ENCODE results near the gene CORO2A.

Gene CORO2A

DNA sequence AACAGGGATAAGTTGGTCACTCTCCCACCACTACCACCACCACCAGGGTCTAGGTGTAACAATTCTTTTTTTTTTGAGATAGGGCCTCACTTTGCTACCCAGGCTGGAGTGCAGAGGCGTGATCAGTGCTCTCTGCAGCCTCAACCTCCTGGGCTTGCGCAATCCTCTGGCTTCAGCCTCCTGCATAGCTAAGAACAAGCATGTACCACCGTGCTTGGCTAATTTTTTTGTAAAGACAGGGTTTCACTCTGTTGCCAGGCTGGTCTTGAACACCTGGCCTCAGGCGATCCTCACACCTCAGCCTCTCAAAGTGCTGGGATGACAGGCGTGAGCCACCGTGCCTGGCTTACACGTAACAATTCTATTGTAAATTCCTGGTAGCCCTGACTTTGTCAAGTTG is 27.5 kb downstream of the CORO2A start:
- DNase-seq = no peak

DNA sequence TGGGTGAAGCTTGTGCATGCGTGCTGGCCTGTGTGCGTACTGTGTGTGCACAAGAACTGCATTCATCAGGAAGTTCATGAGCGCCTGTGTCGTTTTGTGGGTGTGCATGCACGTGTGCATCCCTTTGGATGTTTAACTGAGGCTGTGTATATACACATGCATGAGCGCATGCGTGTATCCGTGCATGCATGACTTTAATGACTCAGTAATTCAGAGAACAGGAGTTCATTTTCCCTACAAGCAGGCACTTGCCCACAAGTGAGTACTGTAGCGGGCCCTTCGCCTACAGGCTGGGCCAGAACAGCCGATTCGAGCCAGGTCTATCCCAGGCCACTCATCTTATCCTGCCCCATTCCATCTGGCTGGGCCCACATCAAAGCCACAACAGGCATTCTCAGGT is 29.8 kb downstream of the CORO2A start:
- DNase-seq = no peak

DNA sequence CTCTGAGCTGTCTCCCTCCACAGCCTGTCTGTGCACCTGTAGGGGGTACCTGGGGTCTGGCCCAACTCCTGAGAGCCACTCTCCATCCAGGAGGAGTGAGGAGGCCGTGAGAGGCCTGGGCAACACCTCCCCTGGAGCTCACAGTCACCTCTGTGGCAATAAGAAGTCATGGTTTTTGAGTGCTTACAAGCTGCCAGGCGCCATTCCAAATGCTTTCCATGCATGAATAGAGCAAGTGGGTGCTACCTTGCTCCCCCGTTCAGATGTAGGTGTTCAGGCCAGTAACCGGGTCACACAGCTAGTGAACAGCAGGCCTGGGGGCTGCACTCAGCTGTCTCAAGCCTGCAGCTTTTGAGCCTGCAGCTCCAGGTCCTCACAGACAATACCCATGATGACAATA is 30.6 kb downstream of the CORO2A start:
- no peak for DNase-seq

DNA sequence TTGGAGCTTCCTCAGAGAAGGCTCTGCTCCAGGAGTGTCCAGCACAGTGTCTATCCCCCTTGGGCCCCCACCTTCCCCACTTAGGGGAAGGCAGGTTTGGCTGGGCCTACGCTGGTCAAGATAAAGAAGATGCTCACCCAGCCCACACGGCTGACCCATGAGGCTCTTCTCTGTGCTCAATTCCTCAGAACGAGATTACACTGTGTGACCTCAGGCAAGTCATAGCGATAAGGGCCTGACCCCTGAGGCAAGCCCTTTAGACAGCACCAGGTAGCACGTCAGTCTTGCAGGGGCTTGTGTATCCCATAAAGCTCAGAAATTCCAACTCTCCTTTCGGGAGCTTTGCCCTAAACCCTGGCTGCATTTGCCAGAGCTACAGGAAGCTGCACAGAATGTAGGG is 32.6 kb downstream of the CORO2A start:
- no peak for DNase-seq

DNA sequence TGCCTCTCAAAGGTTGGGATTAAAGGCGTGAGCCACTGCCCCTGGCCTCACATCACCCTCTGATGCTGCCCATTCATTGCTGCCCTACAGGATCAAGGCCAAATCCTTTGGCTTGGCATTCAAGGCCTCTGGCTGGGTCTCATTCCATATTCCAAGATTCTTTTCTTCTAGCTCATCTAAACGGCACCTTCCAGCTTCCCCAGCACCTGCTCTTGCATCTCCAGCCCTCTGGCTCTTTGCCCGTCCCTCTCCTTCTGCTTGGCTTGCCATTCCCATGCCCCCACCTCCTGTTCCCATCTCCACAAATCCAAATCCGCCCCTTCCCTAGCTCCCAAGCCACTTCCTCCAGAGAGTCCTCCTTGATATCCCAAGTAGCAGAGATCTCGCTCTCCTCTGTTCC is 33.1 kb downstream of the CORO2A start:
- DNase-seq = no peak

DNA sequence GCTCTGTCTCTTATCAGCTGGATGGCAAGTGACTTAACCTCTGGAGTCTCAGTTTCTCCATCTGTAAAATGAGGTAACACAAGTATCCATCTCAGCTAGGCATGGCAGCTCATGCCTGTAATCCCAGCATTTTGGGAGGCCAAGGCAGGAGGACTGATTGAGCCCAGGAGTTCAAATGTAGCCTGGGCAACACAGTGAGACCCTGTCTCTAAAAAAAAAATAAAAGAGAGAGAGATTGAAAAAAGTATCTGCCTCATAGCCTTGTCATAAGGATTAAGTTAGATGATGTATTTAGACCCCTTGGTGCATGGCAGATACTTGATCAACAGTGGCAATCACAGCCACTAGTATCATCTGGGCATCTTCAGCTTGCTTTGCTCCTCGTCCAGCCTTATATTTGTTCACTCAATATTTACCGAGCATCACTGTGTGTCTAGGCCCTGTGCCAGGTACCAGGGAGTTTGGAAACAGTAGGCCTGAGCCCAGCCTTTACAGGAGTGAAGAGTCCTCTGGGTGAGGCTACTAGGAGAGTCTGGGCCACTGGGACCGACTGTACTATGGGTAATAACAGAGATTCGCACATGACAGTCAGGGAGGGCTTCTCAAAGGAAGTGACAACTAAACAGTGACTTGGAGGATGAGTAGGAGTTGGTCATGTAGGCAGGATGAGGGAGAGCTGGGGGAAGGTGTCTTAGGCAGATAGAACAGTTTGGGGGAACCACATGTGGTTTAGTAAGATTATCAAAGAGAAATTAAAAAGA is 34.2 kb downstream of the CORO2A start:
- no peak for DNase-seq

DNA sequence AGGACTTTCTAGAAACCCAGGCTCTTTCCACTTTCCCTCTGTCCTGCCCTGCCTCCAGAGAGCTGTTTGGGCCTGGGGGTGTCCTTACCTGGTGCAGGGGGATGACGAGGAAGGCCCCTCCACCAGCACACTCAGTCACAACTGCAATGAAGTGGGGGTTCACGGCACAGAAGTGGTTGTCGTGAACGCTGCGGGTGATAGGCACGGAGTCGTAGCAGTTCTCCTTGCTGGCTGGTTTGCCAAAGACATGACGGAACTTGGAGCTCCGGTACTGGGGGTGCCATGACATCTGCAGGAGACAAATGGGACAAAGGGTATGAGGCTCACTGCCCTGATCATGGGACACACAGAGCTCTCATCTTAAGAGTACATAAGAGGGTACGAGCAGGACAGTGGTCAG is 35.1 kb downstream of the CORO2A start:
- no peak for DNase-seq

DNA sequence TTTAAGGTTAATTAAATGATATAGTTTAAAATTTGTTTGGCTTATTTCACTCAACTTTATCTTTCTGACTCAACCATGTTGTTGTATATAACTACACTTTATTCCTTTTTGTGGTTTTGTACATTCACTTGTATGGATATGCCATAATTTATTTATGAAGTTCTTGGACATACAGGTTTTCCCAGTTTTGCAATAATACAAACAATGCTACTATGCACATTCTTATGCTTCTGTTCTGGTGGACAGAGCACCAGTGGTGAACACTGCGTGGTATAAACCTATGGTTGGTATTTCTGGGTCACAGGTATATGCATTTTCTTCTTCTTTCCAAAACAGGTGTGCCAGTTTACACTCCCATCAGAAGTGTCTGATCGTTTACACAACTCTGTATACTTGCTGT is 37.8 kb downstream of the CORO2A start:
- no peak for DNase-seq

DNA sequence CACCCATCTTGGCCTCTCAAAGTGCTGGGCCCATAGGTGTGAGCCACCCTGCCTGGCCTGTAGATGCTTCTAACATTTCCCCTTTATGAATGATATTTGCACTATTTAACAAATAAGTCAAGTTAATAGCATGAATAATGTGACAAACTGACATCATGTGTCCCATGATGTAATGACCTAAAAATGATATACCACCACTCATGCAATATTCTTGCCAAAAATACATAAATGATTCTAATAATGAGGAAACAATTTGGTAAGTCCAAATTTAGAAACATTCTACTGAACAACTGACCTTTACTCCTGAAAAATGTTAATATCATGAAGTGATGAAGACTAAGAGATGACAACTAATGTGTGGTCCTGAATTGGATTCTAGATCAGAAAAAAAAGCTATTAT is 39.9 kb downstream of the CORO2A start:
- DNase-seq = no peak

DNA sequence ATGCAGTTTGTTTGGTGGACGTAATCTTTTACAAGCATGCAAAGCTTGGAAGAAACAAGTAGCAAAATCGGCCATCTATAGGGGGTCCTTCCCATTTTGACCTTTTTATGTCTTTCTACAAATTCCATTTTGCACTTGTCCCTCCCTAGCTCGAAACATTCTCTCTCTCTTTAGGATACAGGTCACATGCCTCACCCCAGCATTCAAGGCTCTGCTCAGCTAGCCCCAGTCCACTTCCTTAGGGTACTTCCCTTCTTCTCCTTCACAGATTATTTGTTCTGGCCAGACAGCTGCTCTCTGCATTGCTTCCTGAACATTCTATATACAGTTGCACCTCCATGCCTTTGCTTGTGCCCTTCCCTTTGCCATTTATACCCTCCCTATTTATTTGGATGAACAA is 41.7 kb downstream of the CORO2A start:
- DNase-seq = no peak

DNA sequence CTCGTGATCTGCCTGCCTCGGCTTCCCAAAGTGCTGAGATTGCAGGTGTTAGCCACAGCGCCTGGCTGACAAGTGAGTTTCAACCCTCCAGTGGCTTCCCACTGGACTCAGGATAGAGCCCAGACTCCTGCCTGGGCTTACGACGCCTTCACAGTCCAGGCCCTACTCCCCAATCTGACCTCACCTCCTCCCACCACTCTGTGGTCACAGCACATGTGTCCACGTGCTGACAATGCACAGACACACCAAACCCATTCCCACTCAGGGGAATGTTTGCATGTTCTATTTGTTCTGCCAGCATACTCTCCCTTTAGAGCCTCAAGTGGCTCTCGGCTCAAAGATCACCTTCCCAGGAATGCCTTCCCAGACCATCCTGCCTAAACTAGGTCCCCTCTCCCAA is 42.3 kb downstream of the CORO2A start:
- DNase-seq = no peak

DNA sequence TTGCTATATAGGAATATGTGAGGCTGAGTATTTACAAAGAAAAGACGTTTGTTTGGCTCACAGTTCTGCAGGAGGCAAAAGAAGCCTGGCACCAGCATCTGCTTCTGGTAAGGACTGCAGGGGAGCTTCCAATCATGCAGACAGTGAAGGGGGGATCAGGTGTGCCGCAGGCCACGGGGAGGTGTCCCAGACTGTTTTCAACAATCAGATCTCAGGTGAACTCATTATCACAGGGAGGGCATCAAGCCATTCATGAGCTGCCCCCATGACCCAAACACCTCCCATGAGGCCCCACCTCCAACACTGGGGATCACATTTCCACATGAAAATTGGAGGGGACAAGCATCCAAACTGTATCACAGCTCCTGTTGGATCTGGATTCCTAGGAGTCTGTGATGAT is 43.0 kb downstream of the CORO2A start:
- no peak for DNase-seq

DNA sequence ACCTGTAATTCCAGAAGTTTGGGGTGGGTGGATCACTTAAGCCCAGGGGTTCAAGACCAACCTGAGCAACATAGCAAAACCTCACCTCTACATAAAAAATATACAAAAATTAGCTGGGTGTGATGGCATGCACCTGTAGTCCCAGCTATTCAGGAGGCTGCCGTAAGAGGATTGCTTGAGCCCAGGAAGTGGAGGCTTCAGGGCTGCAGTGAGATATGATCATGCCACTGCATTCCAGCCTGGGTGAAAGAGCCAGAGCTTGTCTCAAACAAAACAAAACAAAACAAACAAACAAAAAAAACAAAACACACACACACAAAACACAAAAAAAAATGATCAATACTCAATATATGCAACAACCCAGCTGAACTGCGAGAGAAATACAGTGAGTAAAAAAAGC is 44.0 kb downstream of the CORO2A start:
- no peak for DNase-seq

DNA sequence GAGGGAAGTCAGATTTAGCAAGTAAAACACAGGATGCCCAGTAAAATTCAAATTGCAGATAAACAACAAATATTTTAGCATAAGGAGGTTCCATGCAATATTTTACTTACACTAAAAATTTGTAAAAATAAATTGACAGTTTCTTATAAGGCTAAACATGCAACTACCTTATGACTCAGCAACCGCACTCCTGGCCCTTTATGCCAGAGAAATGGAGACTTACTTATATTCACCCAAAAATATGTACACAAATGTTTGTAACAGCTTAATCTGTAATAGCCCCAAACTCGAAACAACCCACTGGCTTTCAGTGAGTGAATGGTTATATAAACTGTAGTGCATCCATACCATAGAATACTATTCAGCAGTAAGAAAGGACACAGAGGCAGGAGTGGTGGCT is 44.9 kb downstream of the CORO2A start:
- DNase-seq = no peak

DNA sequence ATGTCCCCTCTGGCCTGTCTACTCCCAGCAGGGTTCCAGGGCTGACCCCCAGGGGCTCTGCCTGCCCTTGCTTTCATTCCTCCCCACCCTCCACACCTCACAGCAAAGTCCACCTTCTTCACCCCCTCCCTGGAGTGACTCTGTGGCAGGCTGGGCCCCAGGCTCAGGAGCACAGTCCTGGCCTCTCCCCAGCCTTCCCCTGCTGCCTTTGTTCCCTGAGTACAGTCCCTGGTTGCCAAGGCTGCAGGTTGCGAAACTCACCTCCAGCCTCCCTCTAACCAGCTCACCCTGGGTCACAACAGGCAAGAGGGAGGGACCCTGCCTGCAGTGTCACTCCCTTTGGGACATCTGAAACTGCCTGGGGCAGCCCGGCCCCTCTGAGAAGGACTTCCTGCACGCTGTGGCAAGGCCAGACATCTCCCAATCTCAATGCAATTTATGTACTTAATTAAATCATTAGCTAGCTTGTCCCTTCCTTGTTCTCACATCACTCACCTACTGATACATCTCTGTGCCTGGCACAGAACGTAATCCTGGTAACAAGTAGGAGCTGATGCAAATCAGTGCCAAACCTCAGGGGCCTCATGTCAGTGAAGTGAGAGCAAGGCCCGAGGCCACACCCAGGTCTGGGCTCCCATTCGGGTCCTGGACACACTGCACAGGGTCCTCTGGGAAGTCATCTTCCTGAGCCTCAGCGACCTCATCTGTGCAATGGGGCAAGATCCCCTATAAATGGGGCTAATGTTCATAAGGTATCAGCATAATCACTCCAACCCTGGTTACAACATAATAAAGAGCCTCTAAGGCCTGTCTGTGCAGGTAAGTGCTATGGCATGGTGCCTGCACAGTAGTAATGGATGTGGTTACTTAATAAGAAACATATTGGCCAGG is 46.1 kb downstream of the CORO2A start:
- no peak for DNase-seq

DNA sequence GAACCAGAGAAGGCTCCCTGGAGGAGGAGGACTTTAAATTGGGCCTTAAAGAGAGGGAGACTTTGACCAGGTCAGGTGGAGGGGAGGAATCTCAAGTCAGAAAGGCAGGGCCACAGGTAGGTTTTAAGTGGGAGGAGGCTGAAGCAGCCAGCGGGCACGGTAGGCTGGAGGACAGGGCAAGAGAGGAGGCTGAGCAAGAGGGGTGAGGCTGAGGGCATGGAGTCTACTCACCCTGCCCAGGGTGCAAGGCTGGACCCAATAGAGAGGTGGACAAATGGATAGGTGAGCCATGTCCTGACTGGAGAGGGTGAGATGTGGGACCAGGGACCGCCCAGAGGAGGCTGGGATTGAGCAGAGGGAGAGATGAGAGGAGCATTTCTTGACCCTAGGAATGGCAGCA is 47.8 kb downstream of the CORO2A start:
- DNase-seq = no peak

DNA sequence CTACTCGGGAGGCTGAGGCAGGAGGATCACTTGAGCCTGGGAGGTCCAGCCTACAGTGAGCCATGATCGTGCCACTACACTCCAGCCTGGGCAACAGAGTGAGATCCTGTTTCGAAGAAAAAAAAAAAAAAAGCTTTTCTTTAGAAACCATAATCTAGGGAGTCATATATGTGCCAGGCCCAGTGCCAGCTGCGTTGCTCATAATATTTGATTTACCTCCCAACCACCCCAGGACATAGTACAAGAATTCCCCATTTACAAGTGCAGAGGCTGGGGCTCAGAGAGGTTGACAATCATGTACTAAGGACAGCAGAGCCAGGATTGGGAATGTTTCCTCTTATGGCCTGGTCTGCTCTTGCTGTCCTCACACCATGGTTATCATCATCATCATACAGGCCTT is 48.4 kb downstream of the CORO2A start:
- DNase-seq = no peak

DNA sequence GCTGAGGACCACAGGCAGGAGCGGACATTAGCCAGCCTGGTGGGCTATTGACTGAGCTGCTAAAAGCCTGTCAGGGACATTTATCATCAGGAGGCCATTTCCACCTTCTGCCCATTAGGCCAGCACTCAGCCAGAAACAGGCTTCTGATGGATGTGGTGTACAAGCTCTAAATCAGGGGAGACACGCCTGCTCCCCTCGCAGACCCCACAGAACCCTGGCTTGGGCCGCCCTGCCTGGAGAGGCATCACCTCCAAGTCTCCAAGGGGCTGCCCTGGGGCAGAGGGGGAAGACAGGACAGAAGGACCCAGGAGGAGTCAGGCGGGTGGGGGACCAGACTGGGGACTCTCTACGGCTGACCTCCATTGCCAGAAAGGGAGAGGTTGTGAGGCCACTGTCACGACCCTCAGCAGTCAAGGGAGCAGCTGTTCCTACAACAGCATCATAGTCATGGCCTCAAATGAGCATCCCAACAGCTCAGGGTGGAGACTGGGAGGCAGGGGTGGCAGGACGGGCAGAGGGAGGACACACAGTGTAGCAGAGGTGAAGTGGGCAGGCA is 49.4 kb downstream of the CORO2A start:
- no peak for DNase-seq

DNA sequence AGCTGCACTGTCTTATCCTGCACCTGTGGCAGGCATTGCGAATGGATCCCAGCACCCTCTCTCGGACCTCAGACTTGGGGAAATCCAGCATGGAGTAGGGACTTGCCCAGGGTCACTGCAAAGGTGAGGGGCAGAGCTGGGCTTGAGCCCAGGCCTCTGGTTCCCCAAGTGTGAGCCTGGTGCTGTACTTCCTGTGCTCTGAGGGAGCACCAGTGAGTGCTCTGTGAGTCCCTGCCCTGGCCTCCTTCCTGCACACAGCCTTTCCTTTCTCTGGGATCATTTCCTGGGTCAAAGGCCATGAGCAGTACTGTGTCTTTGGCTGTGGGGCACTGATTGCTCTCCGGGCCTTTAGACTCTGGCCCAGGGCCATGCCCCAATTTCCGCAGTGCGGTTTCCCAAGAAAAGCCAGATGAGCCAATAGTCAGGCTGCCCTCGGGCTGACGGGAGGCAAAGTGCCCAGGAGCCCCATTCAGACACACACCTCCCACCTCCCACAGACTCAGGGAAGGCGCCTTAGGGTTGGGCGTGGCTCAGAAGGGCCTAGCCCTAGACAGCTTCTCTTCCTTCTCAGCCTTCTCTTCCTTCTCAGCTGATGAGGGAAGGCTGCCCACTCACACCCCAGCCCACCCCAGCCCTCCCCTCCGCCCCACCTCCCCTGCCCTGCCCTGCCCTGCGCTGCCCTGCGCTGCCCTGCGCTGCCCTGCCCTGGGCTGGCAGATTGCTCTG is 50.1 kb downstream of the CORO2A start:
- no peak for DNase-seq

DNA sequence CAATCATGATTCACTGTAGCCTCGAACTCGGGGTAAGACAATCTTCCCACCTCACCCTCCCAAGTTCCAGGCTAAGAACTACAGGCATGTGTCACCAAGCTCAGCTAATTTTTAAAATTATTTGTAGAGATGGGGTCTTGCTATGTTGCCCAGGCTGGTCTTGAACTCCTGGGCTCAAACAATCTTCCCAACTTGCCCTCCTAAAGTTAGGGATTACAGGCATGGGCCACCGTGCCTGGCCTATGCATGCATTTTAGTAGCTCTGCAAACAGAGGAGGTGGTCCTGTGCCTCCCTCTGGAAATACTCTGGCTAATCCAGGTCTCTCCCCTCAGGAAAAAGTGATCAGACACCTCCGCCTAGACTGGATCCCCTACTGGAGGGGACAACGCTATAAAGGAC is 51.9 kb downstream of the CORO2A start:
- DNase-seq = no peak

DNA sequence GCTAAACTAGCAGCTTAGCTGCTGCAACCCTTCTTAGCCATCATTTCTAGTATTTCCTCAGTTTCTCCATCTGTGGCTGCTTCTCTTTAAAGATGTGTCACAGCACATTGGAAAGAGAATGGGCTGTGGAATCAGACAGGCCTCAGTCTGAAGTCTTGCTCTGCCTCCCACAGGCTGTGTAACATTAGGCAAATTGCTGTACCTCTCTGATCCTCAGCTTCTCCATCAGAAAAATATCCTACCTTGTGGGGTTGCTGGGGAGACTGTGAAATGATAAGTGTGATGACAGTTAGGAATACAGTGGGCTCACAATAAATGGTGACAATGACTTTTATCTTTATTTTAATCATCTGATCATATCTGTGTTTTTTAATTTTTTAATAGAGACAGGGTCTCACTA is 55.9 kb downstream of the CORO2A start:
- no peak for DNase-seq

DNA sequence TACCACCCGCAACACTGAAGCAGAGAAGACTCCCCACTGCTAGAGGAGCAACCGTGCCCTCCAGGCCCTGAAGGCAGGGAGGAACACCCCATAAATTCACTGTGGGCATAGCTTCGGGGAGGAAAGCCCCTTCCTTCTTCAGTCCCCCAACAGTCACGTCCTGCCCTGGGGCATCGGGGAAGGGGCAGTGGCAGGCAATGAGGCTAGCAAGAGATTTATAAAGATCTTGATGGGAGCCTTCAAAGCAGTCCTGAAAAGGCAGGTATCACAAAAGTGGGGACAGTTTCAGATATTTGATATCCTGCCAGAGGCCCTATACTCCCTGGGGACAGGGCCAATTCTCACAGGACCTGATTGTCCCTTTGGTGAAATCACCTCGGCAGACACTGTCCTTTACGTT is 56.5 kb downstream of the CORO2A start:
- no peak for DNase-seq

DNA sequence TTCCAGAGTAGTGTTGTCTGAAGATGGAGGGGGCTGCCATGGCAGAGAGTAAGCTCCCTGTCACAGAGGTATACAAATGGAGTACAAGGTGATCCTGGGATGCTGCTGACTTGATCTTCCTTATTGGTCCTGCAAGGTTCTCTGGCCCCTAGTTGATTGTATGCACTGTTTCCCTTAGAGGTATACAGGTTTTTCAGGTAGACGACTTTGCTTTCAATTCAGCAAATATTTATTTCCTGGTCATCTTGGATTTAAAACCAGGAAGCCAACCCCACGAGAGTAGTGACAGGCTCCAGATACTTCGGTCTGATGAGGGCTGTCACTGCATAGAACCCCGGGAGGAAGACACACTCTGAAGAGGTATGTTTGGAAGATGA is 56.9 kb downstream of the CORO2A start:
- no peak for DNase-seq
